AG04450 (cell line): ENCODE results near the gene TMEM42. TPM values are rescaled to one million over a fixed set of nuclear protein-coding genes. Genes with fewer than 3 reads are reported as not detected.

Experiments
- CTCF ChIA-PET: fragments of 300-600, 350-600 bp; formaldehyde crosslinking; extraction: SDS; loops from one replicate; lab custom pipeline; 2022; ENCODE audit warnings: antibody characterized with exemption, inconsistent platforms; lab: Charles Lee
- POLR2A ChIA-PET: fragments of 350-600 bp; formaldehyde crosslinking; extraction: SDS; loops from one replicate; lab custom pipeline; 2021; ENCODE audit warnings: antibody characterized with exemption, inconsistent platforms; lab: Yijun Ruan, JAX
- DNase-seq: peaks from one replicate; pipeline ENCODE4 v3.0.0-alpha.2; 2011; ENCODE audit warnings: low read depth, low spot score
- H3K27ac ChIP-seq: one replicate; pipeline ENCODE4 v1.5.1; 2012; ENCODE audit warnings: low read depth, low read length, control low read depth
- H3K27me3 ChIP-seq: one replicate; pipeline ENCODE4 v1.6.0; 2012; ENCODE audit warnings: low read length; ENCODE audit not compliant: control insufficient read depth, insufficient read depth
- H3K4me3 ChIP-seq: 2 replicates; pipeline ENCODE4 v1.5.1; 2011; ENCODE audit warnings: mild to moderate bottlenecking, low read depth, low read length, control low read depth
- H3K9me3 ChIP-seq: 2 replicates; pipeline ENCODE4 v1.5.1; 2012; ENCODE audit warnings: low read length; ENCODE audit not compliant: control insufficient read depth, insufficient read depth
- polyA plus RNA-seq: library from polyadenylated mRNA; depleted of rRNA; stranded (reverse); fragments of >200 nt; gene quantifications from 2 replicates; pipeline ENCODE4 v1.2.3, GENCODE V29; 2011
- TF ChIP-seq, protein P1 (sequence below): IDR thresholded peaks from 2 replicates; pipeline ENCODE4 v1.5.1; 2011; ENCODE audit warnings: low read depth, low read length, control low read depth, inconsistent platforms

The TMEM42 gene
- polyA plus RNA-seq, 1 experiment = 25.7 TPM

DNA sequence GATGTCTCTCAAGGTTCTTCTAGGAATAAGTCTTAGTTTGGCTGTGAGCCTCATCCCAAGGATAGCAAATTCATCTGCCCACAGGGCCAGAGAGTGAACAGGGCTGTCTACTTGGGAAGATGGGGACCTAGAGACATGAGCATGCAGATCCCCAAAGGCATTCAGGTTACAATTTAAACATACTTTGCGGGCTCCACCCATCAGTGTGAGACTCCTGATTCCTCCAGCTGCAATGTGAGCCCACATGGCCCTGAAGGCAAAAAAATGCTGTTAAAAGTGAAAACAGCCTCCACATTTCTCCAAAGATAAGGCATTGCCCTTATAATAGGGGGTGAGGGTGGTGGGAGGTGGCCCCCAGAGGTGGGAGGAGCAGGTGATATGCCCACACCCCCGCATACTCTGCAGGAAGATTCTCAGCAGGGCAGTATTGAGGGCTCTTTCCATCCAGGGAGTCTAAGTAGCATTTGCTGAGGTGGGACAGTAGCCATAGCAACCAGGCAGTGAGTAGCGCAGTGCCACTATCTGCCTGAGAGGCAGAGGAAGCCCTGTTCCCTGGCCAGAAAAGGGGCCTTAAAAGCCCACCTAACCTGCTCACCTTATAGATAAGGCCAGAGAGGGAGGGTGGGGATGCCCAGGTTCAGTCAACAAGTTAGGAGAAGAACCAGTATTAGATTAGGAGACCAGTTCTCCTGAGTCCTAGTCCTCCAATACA, 43.9 kb downstream of the TMEM42 start:
- CTCF ChIA-PET = interaction anchor here (1.8 kb wide), 1 partner anchor 9 kb away, joined by 8 read pairs; no protein-coding TSS in a partner anchor
- POLR2A ChIA-PET = no interaction called here
- Histone ChIP-seq H3K27ac (no peak overlapping the region), H3K27me3 (peaks cover 4% of the 10 kb centered on the region), H3K9me3 (no peaks in the 10 kb centered on the region; the same call in none of the 2 replicates), H3K4me3 (no peak overlapping the region)
- TF ChIP-seq, protein P1, sequence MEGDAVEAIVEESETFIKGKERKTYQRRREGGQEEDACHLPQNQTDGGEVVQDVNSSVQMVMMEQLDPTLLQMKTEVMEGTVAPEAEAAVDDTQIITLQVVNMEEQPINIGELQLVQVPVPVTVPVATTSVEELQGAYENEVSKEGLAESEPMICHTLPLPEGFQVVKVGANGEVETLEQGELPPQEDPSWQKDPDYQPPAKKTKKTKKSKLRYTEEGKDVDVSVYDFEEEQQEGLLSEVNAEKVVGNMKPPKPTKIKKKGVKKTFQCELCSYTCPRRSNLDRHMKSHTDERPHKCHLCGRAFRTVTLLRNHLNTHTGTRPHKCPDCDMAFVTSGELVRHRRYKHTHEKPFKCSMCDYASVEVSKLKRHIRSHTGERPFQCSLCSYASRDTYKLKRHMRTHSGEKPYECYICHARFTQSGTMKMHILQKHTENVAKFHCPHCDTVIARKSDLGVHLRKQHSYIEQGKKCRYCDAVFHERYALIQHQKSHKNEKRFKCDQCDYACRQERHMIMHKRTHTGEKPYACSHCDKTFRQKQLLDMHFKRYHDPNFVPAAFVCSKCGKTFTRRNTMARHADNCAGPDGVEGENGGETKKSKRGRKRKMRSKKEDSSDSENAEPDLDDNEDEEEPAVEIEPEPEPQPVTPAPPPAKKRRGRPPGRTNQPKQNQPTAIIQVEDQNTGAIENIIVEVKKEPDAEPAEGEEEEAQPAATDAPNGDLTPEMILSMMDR = no peak
- no peak for DNase-seq

DNA sequence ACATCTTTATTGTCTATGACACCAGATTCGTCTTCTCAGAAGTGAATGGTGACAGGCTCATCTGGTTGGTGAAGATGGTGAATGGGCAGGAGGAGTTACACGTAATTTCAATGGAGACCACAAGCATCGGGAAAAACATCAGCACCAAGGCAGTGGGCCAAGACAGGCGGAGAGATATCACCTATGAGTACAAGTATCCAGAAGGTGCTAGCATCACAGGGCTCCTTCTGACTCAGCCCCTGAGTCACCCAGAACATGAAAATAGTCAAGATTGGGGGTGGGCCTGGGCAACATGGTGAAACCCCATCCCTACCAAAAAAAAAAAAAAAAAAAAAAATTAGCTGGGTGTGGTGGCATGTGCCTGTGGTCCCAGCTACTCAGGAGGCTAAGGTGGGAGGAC, 45.3 kb downstream of the TMEM42 start:
- POLR2A ChIA-PET = no interaction called here
- Histone ChIP-seq H3K27me3 (peaks cover 4% of the 10 kb centered on the region), H3K9me3 (peaks cover 5% of the 10 kb centered on the region), H3K4me3 (no peak overlapping the region), H3K27ac (no peak overlapping the region)
- no peak for DNase-seq
- CTCF ChIA-PET = no interaction called here
- TF ChIP-seq, protein P1 = no peak

DNA sequence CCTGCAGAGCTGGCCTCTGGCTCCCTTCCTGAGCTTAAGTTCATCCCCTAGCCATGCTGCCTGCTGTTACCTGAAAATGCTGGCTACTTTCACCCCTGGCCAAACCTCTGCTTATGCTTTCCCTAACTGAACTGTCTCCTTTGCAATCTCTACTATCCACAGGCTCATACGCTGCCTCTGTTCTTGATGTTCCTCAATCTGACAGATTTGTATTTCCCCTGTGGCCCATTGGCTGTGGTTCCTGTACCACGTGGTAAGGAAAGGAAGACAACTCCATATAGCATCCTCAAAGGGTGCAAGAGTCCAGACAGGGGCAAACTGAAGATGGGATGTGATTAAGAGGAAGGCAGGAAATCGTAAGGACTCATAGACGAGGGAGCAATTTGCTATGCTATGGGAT, 45.9 kb downstream of the TMEM42 start:
- H3K27ac ChIP-seq = no peak overlapping the region
- H3K4me3 ChIP-seq = no peak overlapping the region
- ChIA-PET POLR2A (no interaction called here), CTCF (no interaction called here)
- peaks cover 5% of the 10 kb centered on the region for H3K9me3 ChIP-seq
- DNase-seq = no peak
- TF ChIP-seq, protein P1 = no peak
- H3K27me3 ChIP-seq = peaks cover 4% of the 10 kb centered on the region

DNA sequence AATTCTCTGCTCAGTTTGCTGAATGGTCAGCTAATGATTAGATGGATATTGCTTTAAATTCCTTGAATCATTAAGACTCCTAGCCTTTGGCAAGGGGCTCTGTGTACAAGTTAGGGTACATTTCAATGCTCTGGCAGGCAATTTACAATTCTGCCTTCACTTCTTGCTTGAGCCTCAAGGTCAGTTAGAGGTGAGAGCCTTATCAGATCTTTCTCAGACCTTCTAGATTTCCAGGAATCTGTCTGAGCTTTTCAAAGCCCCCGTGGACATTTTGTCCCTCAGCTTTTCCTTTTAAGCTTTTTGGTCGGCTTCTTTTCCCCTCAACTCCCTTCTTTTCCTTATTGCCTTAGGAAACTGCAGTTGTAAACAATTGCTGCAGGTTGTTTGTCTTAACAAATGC, 47.4 kb downstream of the TMEM42 start:
- Histone ChIP-seq H3K27ac (no peak overlapping the region), H3K27me3 (peaks cover 4% of the 10 kb centered on the region), H3K9me3 (peaks cover 5% of the 10 kb centered on the region; the same call in 1 of the 2 replicates), H3K4me3 (no peak overlapping the region)
- no peak for DNase-seq
- CTCF ChIA-PET = no interaction called here
- POLR2A ChIA-PET = no interaction called here
- TF ChIP-seq, protein P1 = no peak

DNA sequence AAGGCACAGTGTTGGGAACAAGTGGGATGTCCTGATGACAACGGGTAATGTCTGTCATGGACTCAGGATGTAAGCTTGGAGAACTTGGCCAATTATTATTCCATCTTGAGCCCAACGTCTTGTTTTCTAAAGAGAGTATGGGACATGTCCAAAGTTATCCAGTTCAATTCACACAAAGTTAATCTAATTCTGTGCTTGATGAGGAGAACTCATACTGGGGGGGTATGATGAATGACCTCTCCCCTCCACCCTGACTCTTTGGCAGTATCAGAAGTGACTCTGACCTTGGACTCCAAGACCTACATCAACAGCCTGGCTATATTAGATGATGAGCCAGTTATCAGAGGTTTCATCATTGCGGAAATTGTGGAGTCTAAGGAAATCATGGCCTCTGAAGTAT, 49.0 kb downstream of the TMEM42 start:
- Histone ChIP-seq H3K27ac (no peak overlapping the region), H3K27me3 (peaks cover 4% of the 10 kb centered on the region)
- POLR2A ChIA-PET = no interaction called here

More for the DNA sequence above, 49.0 kb downstream of the TMEM42 start:
- TF ChIP-seq, protein P1 = no peak
- no peak for DNase-seq
- Histone ChIP-seq H3K4me3 (no peak overlapping the region), H3K9me3 (peaks cover 5% of the 10 kb centered on the region; the same call in 1 of the 2 replicates)
- CTCF ChIA-PET = no interaction called here
